GM21529 (cell line): ENCODE measurements around the gene DUS3L.
A peak's percentile ranks its signal among the peaks of the same experiment; 100 is the strongest.

Experiments used
- ATAC-seq: cut with Tn5 transposase; IDR thresholded peaks from one replicate; pipeline ENCODE4 v1.9.1; 2021; ENCODE audit not compliant: unreplicated experiment

DUS3L gene

DNA sequence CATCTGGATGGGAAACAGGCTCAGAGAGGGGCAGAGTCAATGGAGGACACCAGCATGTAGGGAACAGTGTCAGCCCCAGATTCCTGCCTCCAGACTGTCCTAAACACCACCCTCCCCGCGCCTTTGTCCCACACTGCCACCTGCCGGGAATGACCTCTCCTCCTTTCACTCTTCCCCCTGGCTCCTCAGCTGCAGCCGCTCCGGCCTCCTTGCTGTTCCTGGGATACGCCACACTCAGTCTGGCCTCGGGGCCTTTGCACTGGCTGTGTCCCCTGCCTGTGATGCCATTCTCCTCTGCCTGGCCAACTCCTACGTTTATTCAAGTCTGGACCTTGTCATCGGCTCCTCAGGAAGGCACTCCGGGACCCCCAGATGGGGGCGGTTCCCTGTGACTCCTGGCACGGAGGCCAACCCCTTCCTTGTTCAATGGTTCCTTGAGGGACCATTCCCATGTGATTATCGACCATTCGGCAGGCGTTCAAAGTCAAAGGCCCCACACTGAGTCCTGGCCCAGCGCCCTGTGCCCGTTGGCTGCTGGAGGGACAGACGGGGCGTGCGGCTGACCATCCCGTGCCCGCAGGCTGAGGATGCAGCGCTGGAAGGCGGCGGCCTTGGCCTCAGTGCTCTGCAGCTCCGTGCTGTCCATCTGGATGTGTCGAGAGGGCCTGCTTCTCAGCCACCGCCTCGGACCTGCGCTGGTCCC lies 32.8 kb upstream of the DUS3L start:
- no peak for ATAC-seq

DNA sequence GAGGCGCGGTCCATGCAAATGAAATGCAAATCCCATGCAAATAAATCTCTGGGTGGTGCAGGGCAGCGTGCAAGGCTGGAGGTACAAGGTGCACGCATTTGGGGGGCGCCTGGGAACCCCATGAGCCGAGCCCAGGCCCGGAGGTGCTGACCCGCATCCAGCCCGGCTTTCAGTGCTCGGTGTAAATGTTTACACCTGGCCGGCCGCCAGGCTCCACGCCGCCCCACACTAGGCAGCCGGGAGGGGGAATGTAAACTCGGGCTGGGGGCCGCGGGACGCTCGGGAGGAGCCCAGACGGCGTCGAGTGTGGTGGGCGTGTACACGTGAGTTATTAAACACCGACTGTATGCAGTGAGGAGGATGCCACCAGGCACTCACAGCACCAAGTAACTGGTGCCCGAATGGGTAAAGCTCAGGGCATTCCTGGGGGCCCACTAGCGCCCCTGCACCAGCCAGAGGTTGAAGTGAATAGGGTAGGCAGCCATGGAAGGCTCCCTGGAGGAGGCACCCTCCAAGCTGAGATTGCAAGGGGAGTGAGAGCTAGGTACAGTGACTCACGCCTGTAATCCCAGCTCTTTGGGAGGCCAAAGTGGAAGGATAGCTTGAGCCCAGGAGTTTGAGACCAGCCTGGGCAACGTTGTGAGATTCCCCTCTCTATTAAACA lies 31.4 kb upstream of the DUS3L start:
- ATAC-seq, result no peak

DNA sequence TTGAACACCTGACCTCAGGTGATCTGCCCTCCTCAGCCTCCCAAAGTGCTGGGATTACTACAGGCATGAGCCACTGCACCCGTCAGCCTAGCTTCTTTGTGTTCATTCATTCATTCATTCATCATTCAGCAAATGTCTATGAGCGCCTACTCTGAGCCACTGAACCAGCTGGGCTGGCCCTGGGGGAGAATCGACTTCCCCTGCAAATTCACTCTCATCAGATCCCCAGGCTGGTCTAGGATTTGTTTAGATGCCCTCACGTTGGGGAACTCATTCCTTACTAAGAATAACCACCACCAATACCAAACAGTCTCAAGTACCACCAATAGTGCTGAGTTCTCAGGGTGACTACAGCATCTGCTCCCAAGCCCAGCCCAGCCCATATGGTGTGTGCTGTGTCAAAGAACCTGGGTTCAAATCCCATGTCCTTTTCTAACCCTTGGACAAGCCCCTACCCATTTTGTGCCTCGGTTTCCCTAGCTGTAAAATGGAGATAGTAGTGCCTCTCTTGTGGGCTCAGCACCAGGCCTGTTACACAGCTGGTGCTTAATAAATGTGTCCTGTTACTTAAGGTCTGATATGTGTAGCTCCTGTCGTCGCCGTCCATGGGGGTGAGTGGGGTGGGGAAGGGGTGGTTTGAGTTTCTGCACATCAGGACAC lies 30.7 kb upstream of the DUS3L start:
- ATAC-seq, result no peak

DNA sequence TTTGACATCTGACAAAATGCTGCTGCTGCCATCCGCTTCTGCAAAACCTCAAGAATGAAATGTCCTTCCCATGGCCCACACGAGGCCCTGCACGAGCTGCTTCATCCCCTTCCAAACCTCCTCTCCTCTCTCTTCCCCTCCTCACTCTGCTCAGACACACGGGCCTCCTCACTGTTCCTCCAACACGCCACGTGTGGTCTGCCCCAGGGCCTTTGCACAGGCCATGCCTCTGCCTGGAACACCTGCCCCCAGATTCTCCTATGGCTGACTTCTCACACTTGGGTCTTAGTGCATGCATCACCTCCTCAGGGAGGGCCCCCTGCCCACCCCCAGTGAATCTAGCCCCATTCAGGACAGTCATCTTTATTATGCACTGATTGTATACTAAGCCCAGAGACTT lies 29.8 kb upstream of the DUS3L start:
- ATAC-seq, result no peak

DNA sequence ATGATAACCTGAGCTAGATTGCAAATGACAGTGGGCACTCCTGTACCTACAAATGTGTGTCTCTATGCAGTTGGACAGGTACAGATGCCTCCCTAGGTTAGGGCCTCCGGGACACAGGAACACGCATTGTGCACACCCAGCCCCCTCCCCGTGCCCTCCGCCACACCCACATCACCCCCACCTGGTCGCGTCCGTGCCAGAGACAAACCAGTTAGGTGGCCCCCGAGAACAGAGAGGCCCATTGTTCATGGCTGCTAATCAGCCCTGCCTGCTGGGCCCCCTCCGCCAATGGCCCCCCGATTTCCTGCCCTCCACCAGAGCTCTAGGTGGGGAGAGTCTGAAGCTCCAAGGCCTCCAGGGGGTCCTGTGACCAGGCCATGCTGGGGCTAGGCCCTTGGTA lies 27.6 kb upstream of the DUS3L start:
- no peak for ATAC-seq

DNA sequence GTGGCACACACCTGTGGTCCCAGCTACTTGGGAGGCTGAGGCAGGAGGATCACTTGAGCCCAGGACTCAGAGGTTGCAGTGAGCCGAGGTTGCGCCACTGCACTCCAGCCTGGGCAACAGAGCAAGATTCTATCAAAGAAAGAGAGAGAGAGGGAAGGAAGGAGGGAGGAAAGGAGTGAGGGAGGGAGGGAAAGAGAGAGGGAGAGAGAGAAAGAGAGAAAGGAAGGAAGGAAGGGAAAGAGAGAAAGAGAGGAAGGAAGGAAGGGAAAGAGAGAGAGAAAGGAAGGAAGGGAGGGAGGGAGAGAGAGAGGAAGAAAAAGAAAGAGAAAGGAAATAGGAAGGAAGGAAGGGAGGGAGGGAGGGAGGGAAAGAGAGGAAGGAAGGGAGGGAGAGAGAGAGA lies 26.3 kb upstream of the DUS3L start:
- no peak for ATAC-seq

DNA sequence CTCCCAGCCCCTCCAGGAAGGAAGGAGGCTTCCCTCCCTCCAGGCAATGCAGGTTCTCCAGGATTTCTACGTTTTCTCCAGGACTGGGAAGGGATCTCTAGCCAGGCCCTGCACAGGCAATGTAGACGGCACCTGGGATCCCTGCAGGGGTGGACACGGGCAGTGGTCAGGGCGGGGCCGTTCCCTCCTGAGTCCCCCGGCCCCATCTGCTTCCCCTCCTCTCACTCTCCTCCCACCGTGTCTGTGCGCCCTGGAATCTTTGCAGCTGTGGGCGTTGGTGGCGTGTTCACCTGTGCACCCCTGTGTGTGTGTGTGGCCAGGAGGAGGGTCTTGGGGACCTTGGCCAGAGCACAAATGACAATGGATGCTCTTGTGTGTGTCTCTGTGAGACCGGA lies 23.9 kb upstream of the DUS3L start:
- ATAC-seq, result no peak

DNA sequence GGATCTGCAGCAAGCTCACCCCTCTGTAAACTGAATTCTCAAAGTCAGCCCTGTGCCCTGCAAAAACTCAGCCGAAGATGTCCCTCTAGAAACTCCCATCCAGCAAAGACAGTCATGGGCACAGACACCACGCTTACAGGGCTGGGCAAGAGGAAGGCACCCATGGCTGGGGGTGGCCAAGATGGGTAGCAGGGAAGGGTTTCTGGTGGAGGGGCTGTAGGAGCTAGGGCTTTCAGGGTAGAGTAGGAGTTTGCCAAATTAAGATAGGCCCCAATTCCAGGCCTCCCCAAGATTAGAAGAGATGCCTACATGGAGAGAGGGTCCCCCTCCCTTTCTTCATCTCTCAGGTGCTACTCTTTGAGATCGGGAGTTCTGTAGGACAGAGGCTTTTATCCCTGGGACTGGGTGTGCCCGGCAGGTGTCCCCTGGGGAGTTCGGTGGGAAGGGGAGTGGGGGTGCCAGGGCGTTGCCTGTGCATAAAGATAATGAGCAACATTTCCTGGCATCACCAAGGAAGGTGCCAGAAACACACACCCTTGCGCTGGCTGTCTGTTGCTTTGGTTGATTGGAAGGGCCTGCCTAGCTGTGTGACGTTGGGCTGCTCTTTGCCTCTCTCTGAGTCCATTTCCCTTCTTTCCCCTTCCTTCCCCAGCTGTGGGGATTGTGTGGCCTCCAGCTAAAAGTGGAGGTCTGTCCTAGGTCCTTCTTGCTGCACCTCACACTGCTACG lies 23.3 kb upstream of the DUS3L start:
- no peak for ATAC-seq

DNA sequence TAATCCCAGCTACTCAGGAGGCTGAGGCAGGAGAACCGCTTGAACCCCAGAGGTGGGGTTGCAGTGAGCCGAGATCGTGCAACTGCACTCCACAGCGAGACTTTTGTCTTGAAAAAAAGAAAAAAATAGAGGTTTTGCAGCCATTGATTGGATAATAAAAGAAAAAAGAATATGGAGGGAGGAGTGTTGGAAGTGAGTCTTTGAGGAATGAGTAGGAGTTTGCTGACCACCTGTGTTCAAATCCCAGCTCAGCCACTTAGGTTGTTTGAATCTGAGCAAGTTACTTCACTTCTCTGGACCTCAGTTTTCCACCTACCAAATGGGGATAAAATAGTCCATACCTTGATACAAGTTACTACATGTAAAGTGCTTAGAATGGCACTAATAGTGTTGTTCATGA lies 20.2 kb upstream of the DUS3L start:
- ATAC-seq, result no peak

DNA sequence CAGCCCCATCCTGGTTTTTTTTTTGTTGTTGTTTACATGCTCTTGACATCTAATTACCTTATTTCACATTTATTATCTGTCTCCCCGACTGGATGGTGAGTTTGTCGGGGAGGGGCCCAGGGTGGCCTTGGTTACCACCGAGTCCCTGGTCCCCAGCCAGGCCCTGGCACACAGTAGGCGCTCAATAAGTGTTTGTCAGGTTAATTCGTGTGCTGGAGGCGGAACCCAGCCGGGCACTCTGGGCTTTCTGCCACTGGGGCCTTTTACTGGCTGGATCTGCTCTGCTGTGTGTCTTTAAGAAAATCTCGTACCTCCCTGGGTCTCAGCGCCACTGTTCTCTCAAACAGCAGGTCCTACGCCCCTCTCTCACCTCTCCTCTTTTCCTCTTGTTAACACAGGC lies 18.5 kb upstream of the DUS3L start:
- ATAC-seq, result no peak

DNA sequence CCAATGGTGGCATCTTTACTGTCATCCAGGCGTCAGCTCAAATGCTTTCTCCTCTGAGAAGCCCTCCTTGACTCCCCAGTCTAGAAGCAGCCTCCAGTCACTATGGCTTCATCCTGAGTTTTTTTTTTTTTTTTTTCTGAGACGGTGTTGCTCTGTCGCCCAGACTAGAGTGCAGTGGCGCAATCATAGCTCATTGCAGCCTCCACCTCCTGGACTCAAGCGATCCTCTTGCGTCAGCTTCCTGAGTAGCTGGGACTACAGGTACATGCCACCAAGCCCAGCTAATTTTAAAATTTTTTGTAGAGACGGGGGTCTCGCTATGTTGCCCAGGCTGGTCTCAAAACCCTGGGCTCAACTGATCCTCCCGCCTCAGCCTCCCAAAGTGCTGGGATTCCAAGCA lies 18.1 kb upstream of the DUS3L start:
- ATAC-seq, result no peak

DNA sequence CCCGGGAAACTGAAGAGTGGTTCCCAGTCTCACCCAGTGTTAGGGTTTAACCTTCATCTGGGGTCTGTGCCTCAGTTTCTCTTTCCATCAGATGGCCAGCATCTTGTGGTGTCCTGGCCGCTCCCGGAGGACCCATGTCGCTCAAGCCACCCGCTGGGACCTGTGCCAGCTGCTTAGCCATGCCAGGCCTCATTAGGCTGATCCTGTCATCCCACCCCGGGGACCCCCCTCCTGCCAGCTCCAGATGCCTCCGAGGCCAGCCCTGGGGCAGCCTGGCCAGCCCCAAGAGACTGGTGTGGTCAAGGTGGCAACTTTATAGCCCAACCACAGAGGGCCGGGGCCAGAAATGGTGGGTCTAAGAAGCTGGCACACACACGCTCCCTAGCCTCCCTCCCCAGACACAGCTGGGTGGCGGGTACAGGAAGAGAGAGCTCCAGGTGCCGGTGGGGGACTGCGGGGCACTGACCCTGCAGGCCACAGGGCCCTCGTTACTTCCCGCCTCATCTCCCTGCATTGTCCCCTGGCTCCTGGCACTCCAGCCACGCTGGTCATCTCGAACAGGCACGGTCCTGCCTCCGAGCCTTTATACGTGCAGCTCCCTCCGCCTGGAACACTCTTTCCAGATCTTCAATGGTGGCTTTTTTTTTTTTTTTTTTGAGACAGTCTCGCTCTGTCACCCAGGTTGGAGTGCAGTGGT lies 17.3 kb upstream of the DUS3L start:
- no peak for ATAC-seq

DNA sequence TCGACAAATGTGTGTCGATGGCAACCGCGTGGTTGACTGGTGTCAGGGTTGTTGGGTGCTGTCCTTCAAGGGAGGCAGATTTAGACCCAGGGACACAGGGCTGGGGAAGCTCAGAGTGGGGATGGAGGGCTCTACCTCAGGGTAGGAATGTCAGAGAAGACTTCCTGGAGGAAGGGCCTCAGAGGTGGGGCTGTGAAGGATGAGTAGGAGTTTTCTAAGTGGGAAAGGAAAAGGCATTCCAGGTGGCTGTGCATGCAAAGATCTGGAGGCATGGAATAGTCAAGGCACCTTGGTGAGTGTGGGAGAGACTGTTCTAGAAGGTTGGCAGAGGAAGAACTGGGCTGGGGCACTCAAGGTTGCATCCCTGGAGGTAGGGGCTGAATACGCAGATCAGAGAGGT lies 15.9 kb upstream of the DUS3L start:
- no peak for ATAC-seq

DNA sequence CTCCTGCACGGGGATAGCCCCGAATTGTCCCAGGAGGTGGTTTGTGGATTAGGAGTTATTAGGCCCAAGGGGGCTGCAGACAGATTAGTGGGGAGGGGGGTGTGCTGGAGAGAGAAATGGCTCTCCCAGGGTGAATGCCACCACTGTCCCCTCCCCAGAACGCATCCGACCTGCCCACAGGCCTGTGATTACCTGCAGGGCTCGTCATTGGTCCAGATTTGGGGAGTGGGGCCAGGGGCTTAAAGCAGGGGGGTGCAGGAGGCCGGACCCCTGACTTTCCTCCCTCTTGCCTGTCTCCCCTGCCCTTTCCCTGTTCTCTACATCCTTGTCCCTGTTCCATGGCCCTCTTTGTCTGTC lies 15.1 kb upstream of the DUS3L start:
- ATAC-seq, result no peak

DNA sequence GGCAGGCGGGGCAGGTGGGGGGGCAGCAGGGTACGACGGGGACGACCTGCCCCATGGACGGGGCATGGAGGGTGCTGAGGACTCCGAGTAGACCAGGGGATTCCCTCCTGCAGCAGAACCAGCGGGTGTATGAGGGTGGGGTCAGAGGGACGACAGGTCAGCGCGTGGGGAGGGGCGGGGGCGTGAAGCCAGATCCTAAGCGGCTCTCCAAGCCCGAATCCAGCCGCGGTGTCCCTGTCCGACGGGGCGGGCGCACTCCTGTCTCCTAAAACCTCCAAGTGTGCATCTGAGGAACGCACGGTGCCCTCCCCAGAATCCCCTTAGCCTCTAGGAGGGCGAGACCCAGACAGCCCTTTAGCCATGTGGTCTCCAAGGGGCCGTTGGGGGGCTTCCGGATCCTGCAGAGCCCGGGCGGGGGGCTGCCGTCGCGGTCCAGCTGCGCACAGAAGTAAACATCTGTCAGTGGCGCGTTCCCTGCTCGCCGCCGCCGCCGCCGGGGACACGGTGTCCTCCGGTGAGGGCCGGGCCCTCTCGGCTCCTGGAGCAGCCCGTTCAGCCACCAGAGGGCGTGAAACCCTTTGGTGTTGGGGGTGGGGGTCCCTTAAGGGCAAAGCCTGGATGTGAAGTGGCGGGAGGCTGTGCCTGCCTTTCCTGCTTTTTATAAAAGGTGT lies 14.6 kb upstream of the DUS3L start:
- no peak for ATAC-seq

DNA sequence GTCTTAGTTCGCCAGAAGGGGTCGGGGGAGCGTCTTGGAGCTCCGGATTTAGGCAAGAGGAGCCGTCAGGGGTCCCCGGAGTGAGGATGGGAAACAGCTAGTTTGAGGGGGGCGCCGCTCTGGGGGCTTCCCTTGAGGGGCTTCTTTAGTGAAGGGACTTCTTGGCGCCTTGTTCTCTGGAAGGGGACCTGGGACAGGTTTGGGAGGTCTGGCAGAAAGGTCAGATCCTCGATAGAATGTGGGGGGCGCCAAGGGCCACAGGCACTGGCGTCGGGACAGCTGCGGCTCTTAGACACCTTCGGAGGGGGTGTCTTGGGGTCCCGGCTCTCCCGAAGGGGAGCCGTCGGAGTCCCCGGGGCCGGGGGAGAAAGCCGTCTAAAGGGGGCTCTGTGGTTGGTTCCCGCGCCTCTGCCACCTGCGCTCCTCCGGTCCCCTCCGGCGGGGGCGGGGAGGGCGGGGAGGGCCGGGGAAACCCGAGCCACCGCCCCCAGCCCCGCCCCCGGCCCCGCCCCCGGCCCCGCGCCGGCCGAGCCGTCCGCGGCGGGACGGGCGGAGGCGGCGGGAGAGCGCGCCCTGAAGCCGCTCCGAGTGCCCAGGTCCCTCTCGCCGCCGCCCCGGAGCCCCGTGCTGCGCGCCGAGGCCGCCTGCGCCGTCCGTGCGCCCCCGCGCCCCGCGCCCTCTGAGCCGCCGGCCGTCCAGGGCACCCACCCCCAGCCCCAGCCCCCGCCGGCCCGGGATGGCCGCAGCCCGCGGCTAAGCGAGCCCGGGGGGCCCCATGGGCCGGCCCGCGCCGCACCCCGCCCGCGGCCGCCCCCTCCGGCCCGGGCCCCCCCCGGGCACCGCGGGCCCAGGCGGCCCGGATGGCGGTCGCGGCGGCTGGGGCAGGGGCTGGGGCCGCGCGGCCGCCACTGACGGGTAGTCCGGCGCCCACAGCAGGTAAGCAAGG lies 13.8 kb upstream of the DUS3L start, which contains the start of gene NRTN:
NRTN (plus strand) TSS at position 552 of the 946 bp plus-strand sequence. CDS start 19,099 bp downstream, outside the sequence.
- ATAC-seq, result no peak

DNA sequence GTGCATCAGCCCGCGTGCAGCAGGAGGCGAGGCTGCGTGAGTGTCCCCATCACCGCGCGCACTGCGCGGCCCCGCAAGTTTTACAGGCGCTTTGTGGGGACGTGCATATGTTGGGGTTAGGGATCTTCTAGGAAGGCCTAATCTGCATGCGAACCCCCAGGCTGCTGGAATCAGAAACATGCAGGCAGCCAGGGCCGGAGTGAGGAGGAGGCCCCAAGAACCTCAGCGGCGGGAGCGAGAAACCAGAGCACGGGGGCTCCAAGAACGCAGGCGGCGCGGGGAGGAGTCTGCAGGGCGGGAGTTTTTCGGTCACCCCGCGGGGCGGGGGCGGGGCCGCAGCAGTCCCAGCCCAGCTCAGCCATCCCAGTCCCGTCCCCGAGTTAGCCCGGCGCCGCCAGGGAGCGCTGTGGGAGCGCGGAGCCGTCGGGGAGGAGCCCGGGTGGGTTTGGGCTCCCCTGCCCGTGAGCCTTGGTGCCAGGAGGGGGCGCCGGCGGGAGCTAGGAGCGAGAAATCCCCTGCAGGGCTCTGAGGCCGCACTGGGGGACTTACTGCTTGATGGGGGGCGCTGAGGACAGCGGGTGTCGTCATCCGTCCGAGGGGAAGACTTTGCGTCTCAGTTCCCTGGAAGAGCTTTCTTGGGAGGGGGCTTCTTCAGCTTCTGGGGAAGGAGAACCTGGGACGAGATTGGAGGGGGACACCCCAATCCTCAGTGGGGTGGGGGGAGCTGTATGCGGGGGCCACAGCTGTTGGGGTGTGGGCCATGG lies 13.0 kb upstream of the DUS3L start:
- ATAC-seq, result peak; percentile 73

DNA sequence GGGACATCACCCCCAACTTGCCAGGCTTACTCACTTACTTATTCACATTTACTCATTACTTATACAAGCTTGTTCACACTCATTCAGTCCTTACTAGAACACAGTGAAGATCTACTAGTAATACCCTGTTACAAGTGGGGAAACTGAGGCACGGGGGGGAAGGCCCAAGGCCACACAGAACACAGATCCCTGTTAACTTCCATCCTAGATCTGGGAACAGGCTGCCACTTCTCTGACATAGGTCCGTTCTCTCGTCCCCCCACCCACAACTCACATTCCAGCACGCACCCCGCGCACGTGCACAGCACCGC lies 12.4 kb upstream of the DUS3L start:
- ATAC-seq, result no peak
